ENCODE measurements around the gene MIAT. TPM values are rescaled to one million over a fixed set of nuclear protein-coding genes. Genes with fewer than 3 reads are reported as not detected.
"Not testable (repeated sequence)": the region's sequence is repeated elsewhere in the genome, so short reads cannot be mapped to it uniquely, and the experiment has no call there.

MIAT gene
- total RNA-seq: 0.97 and 1.3 TPM in 2 replicates

GRCh38 chr22:26656891-26657851 is at the start of gene MIAT:
TSS of gene MIAT (plus strand) at chr22:26657588.
- no peak for TF ChIP-seq CTCF (IDR thresholded peaks at IDR 0.05; ENCODE audit: insufficient read depth, low read depth, low read length)
- peak within 1 kb of the TSS; percentile 57 for H3K4me3 ChIP-seq (ENCODE audit: low read depth, low read length)
- peak; percentile 30 for DNase-seq (ENCODE audit: low read depth)

- no peak for DNase-seq (ENCODE audit: low read depth)
- H3K4me3 ChIP-seq (ENCODE audit: low read depth, low read length): no peak overlapping the region
- no peak for TF ChIP-seq CTCF (IDR thresholded peaks at IDR 0.05; ENCODE audit: insufficient read depth, low read depth, low read length)
Observed at GRCh38 chr22:26608129-26608528, 49.3 kb upstream of the MIAT start.

DNA sequence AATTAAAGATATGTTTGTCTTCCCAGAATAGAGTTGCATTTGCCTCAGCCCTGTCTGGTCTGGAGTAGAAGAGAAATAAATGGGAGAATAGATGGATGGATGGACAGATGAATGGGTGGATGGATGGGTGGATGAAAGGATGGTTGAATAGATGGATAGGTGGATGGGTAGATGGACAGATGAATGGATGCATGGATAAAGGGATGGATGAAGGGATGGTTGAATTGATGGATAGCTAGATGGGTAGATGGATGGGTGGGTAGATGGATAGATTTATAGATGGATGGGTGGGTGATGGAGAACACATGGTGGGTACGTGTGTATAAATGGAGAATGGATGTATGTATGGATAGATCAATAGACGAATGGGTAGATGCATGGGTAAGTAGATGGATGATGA is 48.1 kb upstream of the MIAT start:
- H3K4me3 ChIP-seq (ENCODE audit: low read depth, low read length): no peak overlapping the region
- no peak for DNase-seq (ENCODE audit: low read depth)
- TF ChIP-seq CTCF (IDR thresholded peaks at IDR 0.05; ENCODE audit: insufficient read depth, low read depth, low read length): no peak

- no peak for TF ChIP-seq CTCF (IDR thresholded peaks at IDR 0.05; ENCODE audit: insufficient read depth, low read depth, low read length)
- DNase-seq (ENCODE audit: low read depth): peak; percentile 94
- H3K4me3 ChIP-seq (ENCODE audit: low read depth, low read length): no peak overlapping the region
Observed at GRCh38 chr22:26610072-26610958, 47.1 kb upstream of the MIAT start.

DNA sequence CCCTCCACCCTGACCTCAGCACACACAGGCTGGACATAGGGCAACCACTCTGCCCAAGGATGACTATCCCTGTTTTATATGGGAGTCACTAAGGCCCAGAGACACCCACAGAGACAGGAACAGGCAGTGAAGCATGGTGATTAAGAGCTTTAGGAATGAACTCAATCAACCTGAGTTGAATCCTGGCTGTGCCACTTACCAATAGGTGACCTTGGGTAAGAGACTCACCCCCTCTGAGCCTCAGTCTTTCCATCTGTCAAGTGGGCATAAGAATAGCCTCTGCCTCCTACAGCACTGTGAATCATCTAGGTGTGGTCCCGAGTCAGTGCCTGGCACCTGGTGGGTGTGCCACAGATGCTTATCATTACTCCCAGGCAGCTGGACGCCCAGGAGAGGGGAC is 46.4 kb upstream of the MIAT start:
- no peak for DNase-seq (ENCODE audit: low read depth)
- no peak for TF ChIP-seq CTCF (IDR thresholded peaks at IDR 0.05; ENCODE audit: insufficient read depth, low read depth, low read length)
- H3K4me3 ChIP-seq (ENCODE audit: low read depth, low read length): no peak overlapping the region

DNA sequence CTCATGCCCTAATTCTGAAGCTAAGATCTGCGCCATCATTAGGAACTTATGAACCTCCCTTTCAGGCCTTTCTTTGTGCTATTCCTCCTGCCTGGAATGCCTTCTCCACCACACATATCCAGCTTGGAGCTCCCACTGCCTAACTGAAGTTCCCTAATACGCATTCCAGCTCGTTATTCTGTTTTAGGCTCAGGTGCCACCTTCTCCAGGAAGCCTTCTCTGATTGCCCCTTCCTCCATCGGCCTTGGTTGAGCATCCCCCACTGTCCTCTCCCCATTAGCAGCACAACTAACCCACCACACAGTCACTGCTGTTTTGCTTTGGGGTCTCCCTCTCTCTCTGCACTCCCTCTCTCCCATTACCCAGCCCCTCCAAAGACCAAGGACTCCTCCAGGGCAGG is 44.7 kb upstream of the MIAT start:
- TF ChIP-seq CTCF (IDR thresholded peaks at IDR 0.05; ENCODE audit: insufficient read depth, low read depth, low read length): no peak
- DNase-seq (ENCODE audit: low read depth): no peak
- H3K4me3 ChIP-seq (ENCODE audit: low read depth, low read length): no peak overlapping the region

GRCh38 chr22:26613753-26614152 is 43.6 kb upstream of the MIAT start:
- not testable (repeated sequence) for DNase-seq (ENCODE audit: low read depth); H3K4me3 ChIP-seq (ENCODE audit: low read depth, low read length)

Data from fibroblast of villous mesenchyme (primary cell).